PFSK-1 (cell line): ENCODE data around the gene FAM13C.

ENCODE experiments used
- POLR2AphosphoS5 ChIP-seq: IDR thresholded peaks from 2 replicates; pipeline ENCODE4 v1.6.1; 2012; ENCODE audit warnings: low read depth, mild to moderate bottlenecking, control low read depth, low read length, moderate library complexity
- SIN3A ChIP-seq: IDR thresholded peaks from 2 replicates; pipeline ENCODE4 v1.6.1; 2012; ENCODE audit warnings: mild to moderate bottlenecking, low read length, moderate library complexity, borderline replicate concordance; ENCODE audit not compliant: insufficient read depth
- TAF1 ChIP-seq: IDR thresholded peaks from 2 replicates; pipeline ENCODE4 v1.6.1; 2012; ENCODE audit warnings: low read length, control low read depth, borderline replicate concordance; ENCODE audit not compliant: insufficient read depth
- TF ChIP-seq, protein P1 (sequence below), 2 experiments: IDR thresholded peaks; 2 replicates each; pipeline versions ENCODE4 v1.6.1 to v1.8.0; 2011 to 2012; ENCODE audit warnings: low read depth in 2 of 2, low read length in 2 of 2, control low read depth in 1 of 2, inconsistent platforms in 1 of 2, mild to moderate bottlenecking in 1 of 2, moderate library complexity in 1 of 2; ENCODE audit not compliant: insufficient read depth in 1 of 2

DNA sequence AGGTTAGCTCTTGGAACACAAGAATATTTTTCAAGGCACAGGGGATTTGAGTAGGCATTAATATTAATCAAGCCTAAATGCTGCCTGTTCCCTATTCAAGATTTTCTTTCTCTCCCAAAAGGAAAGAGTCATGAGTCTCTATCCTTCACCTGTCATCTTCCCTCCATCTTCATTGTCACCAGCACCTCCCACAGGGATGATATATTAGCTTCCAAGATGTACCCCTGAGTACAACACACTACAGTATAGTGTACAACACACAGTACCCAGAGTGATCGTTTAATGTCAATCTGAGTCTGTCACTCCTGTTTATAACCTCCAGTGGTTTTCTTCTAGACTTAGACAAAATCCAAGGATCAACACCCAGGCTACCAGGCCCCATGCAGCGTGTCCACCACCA is 50.1 kb downstream of the FAM13C start:
- TF ChIP-seq TAF1 (no peak), SIN3A (no peak), POLR2AphosphoS5 (no peak)
- TF ChIP-seq, protein P1, sequence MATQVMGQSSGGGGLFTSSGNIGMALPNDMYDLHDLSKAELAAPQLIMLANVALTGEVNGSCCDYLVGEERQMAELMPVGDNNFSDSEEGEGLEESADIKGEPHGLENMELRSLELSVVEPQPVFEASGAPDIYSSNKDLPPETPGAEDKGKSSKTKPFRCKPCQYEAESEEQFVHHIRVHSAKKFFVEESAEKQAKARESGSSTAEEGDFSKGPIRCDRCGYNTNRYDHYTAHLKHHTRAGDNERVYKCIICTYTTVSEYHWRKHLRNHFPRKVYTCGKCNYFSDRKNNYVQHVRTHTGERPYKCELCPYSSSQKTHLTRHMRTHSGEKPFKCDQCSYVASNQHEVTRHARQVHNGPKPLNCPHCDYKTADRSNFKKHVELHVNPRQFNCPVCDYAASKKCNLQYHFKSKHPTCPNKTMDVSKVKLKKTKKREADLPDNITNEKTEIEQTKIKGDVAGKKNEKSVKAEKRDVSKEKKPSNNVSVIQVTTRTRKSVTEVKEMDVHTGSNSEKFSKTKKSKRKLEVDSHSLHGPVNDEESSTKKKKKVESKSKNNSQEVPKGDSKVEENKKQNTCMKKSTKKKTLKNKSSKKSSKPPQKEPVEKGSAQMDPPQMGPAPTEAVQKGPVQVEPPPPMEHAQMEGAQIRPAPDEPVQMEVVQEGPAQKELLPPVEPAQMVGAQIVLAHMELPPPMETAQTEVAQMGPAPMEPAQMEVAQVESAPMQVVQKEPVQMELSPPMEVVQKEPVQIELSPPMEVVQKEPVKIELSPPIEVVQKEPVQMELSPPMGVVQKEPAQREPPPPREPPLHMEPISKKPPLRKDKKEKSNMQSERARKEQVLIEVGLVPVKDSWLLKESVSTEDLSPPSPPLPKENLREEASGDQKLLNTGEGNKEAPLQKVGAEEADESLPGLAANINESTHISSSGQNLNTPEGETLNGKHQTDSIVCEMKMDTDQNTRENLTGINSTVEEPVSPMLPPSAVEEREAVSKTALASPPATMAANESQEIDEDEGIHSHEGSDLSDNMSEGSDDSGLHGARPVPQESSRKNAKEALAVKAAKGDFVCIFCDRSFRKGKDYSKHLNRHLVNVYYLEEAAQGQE (IDR thresholded peaks at IDR 0.05; ENCODE audit: insufficient read depth in 1 of 2, low read depth in 2 of 2, low read length in 2 of 2), result no peak
